ACC112 (cell line): Measurements from ENCODE around the gene UBN1.

Experiments
- H2AFZ ChIP-seq: fragments of 200-600 bp; sonication (generic); one replicate; pipeline ENCODE4 v1.6.0; 2017; ENCODE audit warnings: antibody characterized with exemption, low read length; ENCODE audit not compliant: unreplicated experiment
- H3K27ac ChIP-seq: fragments of 200-600 bp; sonication (generic); 2 replicates; pipeline ENCODE4 v1.5.1; 2014; ENCODE audit warnings: low read depth, mild to moderate bottlenecking, antibody characterized with exemption, low read length, moderate library complexity
- H3K27me3 ChIP-seq: fragments of 200-600 bp; sonication (generic); 2 replicates; pipeline ENCODE4 v1.6.1; 2014; ENCODE audit warnings: mild to moderate bottlenecking, antibody characterized with exemption, low read length, moderate library complexity, mixed read lengths; ENCODE audit not compliant: insufficient read depth
- H3K36me3 ChIP-seq: fragments of 200-600 bp; sonication (generic); 2 replicates; pipeline ENCODE4 v1.6.1; 2016; ENCODE audit warnings: mild to moderate bottlenecking, antibody characterized with exemption, low read length, moderate library complexity, mixed read lengths; ENCODE audit not compliant: insufficient read depth
- H3K4me1 ChIP-seq: fragments of 200-600 bp; sonication (generic); one replicate; pipeline ENCODE4 v1.6.1; 2016; ENCODE audit warnings: low read length, mixed read lengths; ENCODE audit not compliant: insufficient read depth, unreplicated experiment, control insufficient read depth
- H3K4me3 ChIP-seq: fragments of 200-600 bp; sonication (generic); 2 replicates; pipeline ENCODE4 v1.5.1; 2014; ENCODE audit warnings: mild to moderate bottlenecking, low read depth, low read length
- H3K79me2 ChIP-seq: fragments of 200-600 bp; sonication (generic); one replicate; pipeline ENCODE4 v1.6.0; 2016; ENCODE audit warnings: low read length; ENCODE audit not compliant: control insufficient read depth, unreplicated experiment, insufficient read depth

Gene UBN1

GRCh38 chr16:4820652-4821051, 26.6 kb upstream of the UBN1 start:
- Histone ChIP-seq H3K27ac (no peak overlapping the region), H3K4me3 (no peak overlapping the region), H3K4me1 (no peaks in the 10 kb centered on the region), H3K79me2 (no peaks in the 10 kb centered on the region), H2AFZ (no peak overlapping the region), H3K27me3 (no peaks in the 10 kb centered on the region), H3K36me3 (peaks cover 33% of the 10 kb centered on the region)

GRCh38 chr16:4825196-4825595, 22.1 kb upstream of the UBN1 start:
- no peaks in the 10 kb centered on the region for H3K79me2 ChIP-seq
- no peak overlapping the region for H2AFZ ChIP-seq
- H3K27ac ChIP-seq = no peak overlapping the region
- H3K4me1 ChIP-seq = no peaks in the 10 kb centered on the region
- no peaks in the 10 kb centered on the region for H3K27me3 ChIP-seq
- H3K4me3 ChIP-seq = no peak overlapping the region
- H3K36me3 ChIP-seq = peaks cover 50% of the 10 kb centered on the region

- Histone ChIP-seq H3K27me3 (no peaks in the 10 kb centered on the region), H2AFZ (no peak overlapping the region), H3K79me2 (no peaks in the 10 kb centered on the region), H3K4me1 (no peaks in the 10 kb centered on the region), H3K36me3 (peaks cover 37% of the 10 kb centered on the region), H3K4me3 (no peak overlapping the region), H3K27ac (no peak overlapping the region)
Measured at GRCh38 chr16:4826526-4826925, 20.8 kb upstream of the UBN1 start.

- H3K36me3 ChIP-seq = peaks cover 38% of the 10 kb centered on the region
- H3K79me2 ChIP-seq = no peaks in the 10 kb centered on the region
- H3K27ac ChIP-seq = no peak overlapping the region
- H3K4me1 ChIP-seq = no peaks in the 10 kb centered on the region
- no peaks in the 10 kb centered on the region for H3K27me3 ChIP-seq
- no peak overlapping the region for H2AFZ ChIP-seq
- no peak overlapping the region for H3K4me3 ChIP-seq
Measured at GRCh38 chr16:4826980-4827379, 20.3 kb upstream of the UBN1 start.

- Histone ChIP-seq H3K27me3 (no peaks in the 10 kb centered on the region), H3K79me2 (no peaks in the 10 kb centered on the region), H3K4me3 (no peak overlapping the region), H2AFZ (no peak overlapping the region), H3K36me3 (peaks cover 44% of the 10 kb centered on the region), H3K27ac (no peak overlapping the region), H3K4me1 (no peaks in the 10 kb centered on the region)
Measured at GRCh38 chr16:4828567-4829321, 18.5 kb upstream of the UBN1 start.

- Histone ChIP-seq H3K4me1 (no peaks in the 10 kb centered on the region), H2AFZ (no peak overlapping the region), H3K79me2 (peaks cover 3% of the 10 kb centered on the region), H3K27ac (no peak overlapping the region), H3K27me3 (no peaks in the 10 kb centered on the region), H3K36me3 (peaks cover 45% of the 10 kb centered on the region), H3K4me3 (no peak overlapping the region)
Measured at GRCh38 chr16:4830408-4830807, 16.9 kb upstream of the UBN1 start.

- no peaks in the 10 kb centered on the region for H3K4me1 ChIP-seq
- no peaks in the 10 kb centered on the region for H3K27me3 ChIP-seq
- H3K27ac ChIP-seq = no peak overlapping the region
- H3K79me2 ChIP-seq = peaks cover 9% of the 10 kb centered on the region
- peaks cover 46% of the 10 kb centered on the region for H3K36me3 ChIP-seq
- no peak overlapping the region for H3K4me3 ChIP-seq
- H2AFZ ChIP-seq = no peak overlapping the region
Measured at GRCh38 chr16:4831616-4832015, 15.7 kb upstream of the UBN1 start.

GRCh38 chr16:4832698-4833343, 14.5 kb upstream of the UBN1 start:
- H3K4me1 ChIP-seq = no peaks in the 10 kb centered on the region
- H3K79me2 ChIP-seq = peaks cover 9% of the 10 kb centered on the region
- H3K36me3 ChIP-seq = peaks cover 42% of the 10 kb centered on the region
- H3K27me3 ChIP-seq = no peaks in the 10 kb centered on the region
- no peak overlapping the region for H3K4me3 ChIP-seq
- no peak overlapping the region for H3K27ac ChIP-seq
- H2AFZ ChIP-seq = no peak overlapping the region

- H3K79me2 ChIP-seq = peaks cover 12% of the 10 kb centered on the region
- H3K27ac ChIP-seq = no peak overlapping the region
- H3K4me3 ChIP-seq = no peak overlapping the region
- no peaks in the 10 kb centered on the region for H3K27me3 ChIP-seq
- H2AFZ ChIP-seq = no peak overlapping the region
- no peaks in the 10 kb centered on the region for H3K4me1 ChIP-seq
- peaks cover 44% of the 10 kb centered on the region for H3K36me3 ChIP-seq
Measured at GRCh38 chr16:4833584-4833983, 13.7 kb upstream of the UBN1 start.

GRCh38 chr16:4836727-4837126, 10.6 kb upstream of the UBN1 start:
- Histone ChIP-seq H3K27ac (no peak overlapping the region), H3K36me3 (peaks cover 44% of the 10 kb centered on the region), H3K4me1 (no peaks in the 10 kb centered on the region), H3K27me3 (no peaks in the 10 kb centered on the region), H2AFZ (no peak overlapping the region), H3K4me3 (no peak overlapping the region), H3K79me2 (peaks cover 12% of the 10 kb centered on the region)
